Measurements from ENCODE around the gene ILKAP. TPM values are rescaled to one million over a fixed set of nuclear protein-coding genes. Genes with fewer than 3 reads are reported as not detected.

The ILKAP gene
- total RNA-seq, 1 experiment from 2014 or later: 49.9 TPM

DNA sequence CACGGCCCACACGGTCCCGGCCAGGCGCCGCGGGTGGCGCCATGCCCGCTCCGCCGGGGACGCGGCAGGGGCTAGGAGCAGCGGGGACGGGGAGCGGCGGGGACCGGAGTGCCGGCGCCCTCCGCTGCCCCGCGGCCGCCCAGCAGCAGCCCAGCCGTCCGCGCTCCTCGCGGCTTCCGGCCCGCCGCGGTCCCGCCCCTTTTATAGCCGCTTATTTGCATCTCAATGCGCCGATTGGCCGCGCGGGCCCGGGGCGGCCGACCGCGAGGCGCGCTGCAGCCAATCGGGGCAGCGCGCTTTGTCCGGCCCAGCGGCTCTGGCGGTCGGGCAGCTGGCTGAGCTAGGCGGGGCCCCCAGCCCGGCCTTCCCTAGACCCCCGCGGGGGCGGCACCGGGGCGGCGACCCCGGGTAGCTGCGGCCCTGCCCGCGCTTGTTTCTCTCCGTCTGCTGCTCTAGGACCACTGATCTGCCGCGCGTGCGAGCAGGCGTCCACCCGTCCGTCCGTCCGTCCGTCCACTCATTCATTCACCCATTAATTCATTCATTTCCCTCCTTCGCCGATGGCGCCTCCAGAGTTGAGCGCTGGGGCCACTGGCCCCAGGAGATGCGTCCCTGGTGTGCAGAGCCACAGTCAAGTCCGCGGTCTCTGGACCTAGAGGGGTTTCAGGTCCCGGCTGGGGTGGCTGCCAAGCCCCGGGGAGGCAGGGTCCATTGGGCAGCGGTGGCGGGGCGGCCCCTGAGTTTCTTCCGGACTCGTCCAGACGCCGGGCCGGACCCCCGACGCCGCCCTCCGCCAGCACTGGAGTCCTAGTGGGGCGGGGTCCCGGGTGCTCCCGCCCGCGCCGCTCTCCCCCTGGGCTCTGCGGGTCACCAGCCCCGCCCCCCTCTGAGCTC is 36.6 kb upstream of the ILKAP start, which contains the start of gene HES6:
Gene HES6 (minus strand): TSS at position 176 of the 894 bp plus-strand sequence. CDS start 133 bp downstream, at position 43.
- intact Hi-C loops (cut with micrococcal nuclease; ENCODE audit: unreplicated experiment) (no loop called here), in situ Hi-C loops (cut with HindIII; ENCODE audit: low pct_unique_long_range_greater_than_20kb, low sequenced_read_pairs) (no loop called here)
- Histone ChIP-seq H3K4me1 (ENCODE audit: control insufficient read depth, insufficient read depth, low read length) (no peaks in the 10 kb centered on the region), H3K27me3 (ENCODE audit: control insufficient read depth, insufficient read depth, low read length) (no peaks in the 10 kb centered on the region), H3K27ac (ENCODE audit: low read length) (peak within 1 kb of the TSS; percentile 63; the same call in 1 of the 2 replicates), H3K9me3 (ENCODE audit: control insufficient read depth, insufficient read depth, low read depth, low read length) (no peaks in the 10 kb centered on the region), H3K36me3 (ENCODE audit: control insufficient read depth, insufficient read depth, low read length) (no peaks in the 10 kb centered on the region), H3K4me3 (ENCODE audit: low read depth in 2 of 2, low read length in 2 of 2) (peak within 1 kb of the TSS; percentile 65 to 66)
- ChIA-PET CTCF (no interaction called here), POLR2A (interaction anchor here (0.5 to 0.7 kb wide), 2 partner anchors 80 to 1706 kb away, joined by 3 read pairs; no protein-coding TSS in a partner anchor)
- peak; percentile 91 for ATAC-seq
- no TSS peak for BruUV-seq (replicated peaks)
- no peak for DNase-seq (ENCODE audit: low read depth, low spot score)
- TF ChIP-seq, protein P1, sequence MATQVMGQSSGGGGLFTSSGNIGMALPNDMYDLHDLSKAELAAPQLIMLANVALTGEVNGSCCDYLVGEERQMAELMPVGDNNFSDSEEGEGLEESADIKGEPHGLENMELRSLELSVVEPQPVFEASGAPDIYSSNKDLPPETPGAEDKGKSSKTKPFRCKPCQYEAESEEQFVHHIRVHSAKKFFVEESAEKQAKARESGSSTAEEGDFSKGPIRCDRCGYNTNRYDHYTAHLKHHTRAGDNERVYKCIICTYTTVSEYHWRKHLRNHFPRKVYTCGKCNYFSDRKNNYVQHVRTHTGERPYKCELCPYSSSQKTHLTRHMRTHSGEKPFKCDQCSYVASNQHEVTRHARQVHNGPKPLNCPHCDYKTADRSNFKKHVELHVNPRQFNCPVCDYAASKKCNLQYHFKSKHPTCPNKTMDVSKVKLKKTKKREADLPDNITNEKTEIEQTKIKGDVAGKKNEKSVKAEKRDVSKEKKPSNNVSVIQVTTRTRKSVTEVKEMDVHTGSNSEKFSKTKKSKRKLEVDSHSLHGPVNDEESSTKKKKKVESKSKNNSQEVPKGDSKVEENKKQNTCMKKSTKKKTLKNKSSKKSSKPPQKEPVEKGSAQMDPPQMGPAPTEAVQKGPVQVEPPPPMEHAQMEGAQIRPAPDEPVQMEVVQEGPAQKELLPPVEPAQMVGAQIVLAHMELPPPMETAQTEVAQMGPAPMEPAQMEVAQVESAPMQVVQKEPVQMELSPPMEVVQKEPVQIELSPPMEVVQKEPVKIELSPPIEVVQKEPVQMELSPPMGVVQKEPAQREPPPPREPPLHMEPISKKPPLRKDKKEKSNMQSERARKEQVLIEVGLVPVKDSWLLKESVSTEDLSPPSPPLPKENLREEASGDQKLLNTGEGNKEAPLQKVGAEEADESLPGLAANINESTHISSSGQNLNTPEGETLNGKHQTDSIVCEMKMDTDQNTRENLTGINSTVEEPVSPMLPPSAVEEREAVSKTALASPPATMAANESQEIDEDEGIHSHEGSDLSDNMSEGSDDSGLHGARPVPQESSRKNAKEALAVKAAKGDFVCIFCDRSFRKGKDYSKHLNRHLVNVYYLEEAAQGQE (IDR thresholded peaks at IDR 0.05; ENCODE audit: insufficient read depth in 1 of 2, low read depth in 2 of 2, low read length in 1 of 2): no peak
- TF ChIP-seq, protein P2, sequence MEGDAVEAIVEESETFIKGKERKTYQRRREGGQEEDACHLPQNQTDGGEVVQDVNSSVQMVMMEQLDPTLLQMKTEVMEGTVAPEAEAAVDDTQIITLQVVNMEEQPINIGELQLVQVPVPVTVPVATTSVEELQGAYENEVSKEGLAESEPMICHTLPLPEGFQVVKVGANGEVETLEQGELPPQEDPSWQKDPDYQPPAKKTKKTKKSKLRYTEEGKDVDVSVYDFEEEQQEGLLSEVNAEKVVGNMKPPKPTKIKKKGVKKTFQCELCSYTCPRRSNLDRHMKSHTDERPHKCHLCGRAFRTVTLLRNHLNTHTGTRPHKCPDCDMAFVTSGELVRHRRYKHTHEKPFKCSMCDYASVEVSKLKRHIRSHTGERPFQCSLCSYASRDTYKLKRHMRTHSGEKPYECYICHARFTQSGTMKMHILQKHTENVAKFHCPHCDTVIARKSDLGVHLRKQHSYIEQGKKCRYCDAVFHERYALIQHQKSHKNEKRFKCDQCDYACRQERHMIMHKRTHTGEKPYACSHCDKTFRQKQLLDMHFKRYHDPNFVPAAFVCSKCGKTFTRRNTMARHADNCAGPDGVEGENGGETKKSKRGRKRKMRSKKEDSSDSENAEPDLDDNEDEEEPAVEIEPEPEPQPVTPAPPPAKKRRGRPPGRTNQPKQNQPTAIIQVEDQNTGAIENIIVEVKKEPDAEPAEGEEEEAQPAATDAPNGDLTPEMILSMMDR (IDR thresholded peaks at IDR 0.05): 0 out of 2 replicates have a peak, but pooled peaks have one; percentile 15
- TF ChIP-seq TCF7L2 (IDR thresholded peaks at IDR 0.05; ENCODE audit: low read depth, low read length): no peak
- peak; percentile 80; the same call in 1 of the 2 replicates for TF ChIP-seq SIN3A (IDR thresholded peaks at IDR 0.05; ENCODE audit: borderline replicate concordance, insufficient read depth, low read depth, low read length)
- TF ChIP-seq POLR2AphosphoS5 (IDR thresholded peaks at IDR 0.05; ENCODE audit: low read depth, low read length): peak; percentile 82

DNA sequence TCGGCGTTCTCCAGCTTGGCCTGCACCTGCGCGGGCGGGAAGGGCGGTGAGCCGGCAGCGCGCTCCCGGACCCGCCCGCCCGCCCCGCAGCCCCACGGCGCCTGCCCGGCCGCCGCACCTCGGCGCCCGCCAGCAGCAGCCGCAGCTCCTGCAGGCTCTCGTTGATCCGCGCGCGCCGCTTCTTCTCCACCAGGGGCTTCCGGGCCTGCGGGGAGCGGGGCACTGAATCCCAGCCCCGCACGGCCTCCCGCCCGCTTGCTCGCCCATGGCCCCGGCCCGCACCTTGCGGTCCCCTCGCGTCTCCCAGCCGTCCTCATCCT is 36.0 kb upstream of the ILKAP start:
- TF ChIP-seq POLR2AphosphoS5 (IDR thresholded peaks at IDR 0.05; ENCODE audit: low read depth, low read length) (no peak), SIN3A (IDR thresholded peaks at IDR 0.05; ENCODE audit: borderline replicate concordance, insufficient read depth, low read depth, low read length) (no peak), TCF7L2 (IDR thresholded peaks at IDR 0.05; ENCODE audit: low read depth, low read length) (no peak)
- TF ChIP-seq, protein P2 (IDR thresholded peaks at IDR 0.05): no peak
- TF ChIP-seq, protein P1 (IDR thresholded peaks at IDR 0.05; ENCODE audit: insufficient read depth in 1 of 2, low read depth in 2 of 2, low read length in 1 of 2): no peak
- ChIA-PET POLR2A (no interaction called here), CTCF (no interaction called here)
- Histone ChIP-seq H3K9me3 (ENCODE audit: control insufficient read depth, insufficient read depth, low read depth, low read length) (no peaks in the 10 kb centered on the region), H3K27ac (ENCODE audit: low read length) (no peak overlapping the region), H3K4me3 (ENCODE audit: low read depth in 2 of 2, low read length in 2 of 2) (peak overlapping the region; percentile 59 to 65), H3K27me3 (ENCODE audit: control insufficient read depth, insufficient read depth, low read length) (no peaks in the 10 kb centered on the region), H3K36me3 (ENCODE audit: control insufficient read depth, insufficient read depth, low read length) (no peaks in the 10 kb centered on the region), H3K4me1 (ENCODE audit: control insufficient read depth, insufficient read depth, low read length) (no peaks in the 10 kb centered on the region)
- no peak for DNase-seq (ENCODE audit: low read depth, low spot score)
- no TSS peak for BruUV-seq (replicated peaks)
- in situ Hi-C loops (cut with HindIII; ENCODE audit: low pct_unique_long_range_greater_than_20kb, low sequenced_read_pairs): no loop called here
- ATAC-seq: peak; percentile 23
- intact Hi-C loops (cut with micrococcal nuclease; ENCODE audit: unreplicated experiment): no loop called here

Data from Panc1 (cell line).